HEK293 (cell line): ENCODE results near the gene PJVK.

ENCODE experiments used
- BCL11B ChIP-seq: fragments of 450-650 bp; formaldehyde crosslinking; IDR thresholded peaks from 2 replicates; pipeline ENCODE4 v1.5.1; 2016; ENCODE audit warnings: low read depth, missing biosample characterization, missing genetic modification characterization
- GLI2 ChIP-seq: fragments of 450-650 bp; formaldehyde crosslinking; IDR thresholded peaks from 2 replicates; pipeline ENCODE4; 2017; ENCODE audit warnings: missing biosample characterization, missing genetic modification characterization, low read depth, borderline replicate concordance
- PRDM2 ChIP-seq: fragments of 450-650 bp; formaldehyde crosslinking; IDR thresholded peaks from 2 replicates; pipeline ENCODE4 v1.5.1; 2016; ENCODE audit warnings: missing biosample characterization, missing genetic modification characterization, borderline replicate concordance
- SALL2 ChIP-seq: fragments of 450-650 bp; formaldehyde crosslinking; IDR thresholded peaks from 2 replicates; pipeline ENCODE4 v1.5.0; 2017; ENCODE audit warnings: missing biosample characterization, mild to moderate bottlenecking, missing genetic modification characterization, borderline replicate concordance
- WT1 ChIP-seq: fragments of 450-650 bp; formaldehyde crosslinking; IDR thresholded peaks from 2 replicates; pipeline ENCODE4 v1.5.1; 2016; ENCODE audit warnings: missing biosample characterization, missing genetic modification characterization
- ZBTB10 ChIP-seq: fragments of 450-650 bp; formaldehyde crosslinking; IDR thresholded peaks from 2 replicates; pipeline ENCODE4 v1.5.1; 2016; ENCODE audit warnings: missing biosample characterization, missing genetic modification characterization
- ZBTB11 ChIP-seq: fragments of 450-650 bp; formaldehyde crosslinking; conservative IDR thresholded peaks from 2 replicates; pipeline ENCODE4 v1.5.1; 2016; ENCODE audit warnings: low read depth, missing biosample characterization, missing genetic modification characterization
- ZBTB6 ChIP-seq: fragments of 450-650 bp; formaldehyde crosslinking; IDR thresholded peaks from 2 replicates; pipeline ENCODE4 v1.5.1; 2017; ENCODE audit warnings: missing biosample characterization, missing genetic modification characterization
- ZNF133 ChIP-seq: fragments of 450-650 bp; formaldehyde crosslinking; IDR thresholded peaks from 2 replicates; pipeline ENCODE4 v1.5.1; 2016; ENCODE audit warnings: missing biosample characterization, missing genetic modification characterization
- ZNF211 ChIP-seq: fragments of 450-650 bp; formaldehyde crosslinking; IDR thresholded peaks from 2 replicates; pipeline ENCODE4 v1.5.1; 2016; ENCODE audit warnings: low read depth, missing biosample characterization, missing genetic modification characterization
- ZNF280D ChIP-seq: fragments of 450-650 bp; formaldehyde crosslinking; IDR thresholded peaks from 2 replicates; pipeline ENCODE4 v1.5.1; 2016; ENCODE audit warnings: missing biosample characterization, missing genetic modification characterization
- ZNF394 ChIP-seq: fragments of 450-650 bp; formaldehyde crosslinking; IDR thresholded peaks from 2 replicates; pipeline ENCODE4 v1.5.1; 2016; ENCODE audit warnings: missing biosample characterization, missing genetic modification characterization, mild to moderate bottlenecking, moderate library complexity, borderline replicate concordance
- ZNF416 ChIP-seq: fragments of 450-650 bp; formaldehyde crosslinking; IDR thresholded peaks from 2 replicates; pipeline ENCODE4 v1.5.1; 2016; ENCODE audit warnings: missing biosample characterization, missing genetic modification characterization
- ZNF596 ChIP-seq: fragments of 450-650 bp; IDR thresholded peaks from 2 replicates; pipeline ENCODE4 v1.5.0; 2018; ENCODE audit warnings: missing biosample characterization, mild to moderate bottlenecking, missing genetic modification characterization, moderate library complexity
- ZNF600 ChIP-seq: fragments of 450-650 bp; formaldehyde crosslinking; IDR thresholded peaks from 2 replicates; pipeline ENCODE4 v1.5.1; 2016; ENCODE audit warnings: missing biosample characterization, missing genetic modification characterization
- ZNF629 ChIP-seq: fragments of 450-650 bp; formaldehyde crosslinking; IDR thresholded peaks from 2 replicates; pipeline ENCODE4 v1.5.1; 2017; ENCODE audit warnings: missing biosample characterization, missing genetic modification characterization
- ZNF660 ChIP-seq: fragments of 450-650 bp; IDR thresholded peaks from 2 replicates; pipeline ENCODE4 v1.5.1; 2018; ENCODE audit warnings: missing biosample characterization, mild to moderate bottlenecking, missing genetic modification characterization
- ZNF677 ChIP-seq: fragments of 450-650 bp; IDR thresholded peaks from 2 replicates; pipeline ENCODE4 v1.5.0; 2018; ENCODE audit warnings: missing biosample characterization, mild to moderate bottlenecking, missing genetic modification characterization, moderate library complexity
- ZSCAN18 ChIP-seq: fragments of 450-650 bp; formaldehyde crosslinking; IDR thresholded peaks from 2 replicates; pipeline ENCODE4 v1.5.1; 2016; ENCODE audit warnings: missing biosample characterization, missing genetic modification characterization
- ZSCAN23 ChIP-seq: fragments of 450-650 bp; formaldehyde crosslinking; IDR thresholded peaks from 2 replicates; pipeline ENCODE4 v1.5.1; 2016; ENCODE audit warnings: missing biosample characterization, missing genetic modification characterization

The PJVK gene

GRCh38 chr2:178480227-178481181 is 29.3 kb downstream of the PJVK start, which contains the start of gene PLEKHA3 (continued):
- no peak for TF ChIP-seq PRDM2
- no peak for TF ChIP-seq ZNF596 (tag by site-specific recombination)
- TF ChIP-seq ZSCAN18 (tag by site-specific recombination) = no peak
- TF ChIP-seq ZNF211 (tag by site-specific recombination) = no peak
- no peak for TF ChIP-seq ZSCAN23 (tag by site-specific recombination)
- TF ChIP-seq ZNF600 (tag by site-specific recombination) = no peak
- peak; percentile 44; the same call in 1 of the 2 replicates for TF ChIP-seq ZNF660 (tag by site-specific recombination)
- TF ChIP-seq ZNF133 = no peak
- no peak for TF ChIP-seq ZNF677
- no peak for TF ChIP-seq ZNF280D
- TF ChIP-seq ZNF394 (tag by site-specific recombination) = no peak
- no peak for TF ChIP-seq ZNF416 (tag by site-specific recombination)
- no peak for TF ChIP-seq ZBTB10 (tag by site-specific recombination)
- TF ChIP-seq SALL2 (tag by site-specific recombination) = no peak
- TF ChIP-seq ZNF629 = no peak
- no peak for TF ChIP-seq ZBTB6 (tag by site-specific recombination)
- no peak for TF ChIP-seq GLI2 (tag by site-specific recombination)
- TF ChIP-seq ZBTB11 (tag by site-specific recombination) = peak; percentile 65; the same call in 1 of the 2 replicates
- no peak for TF ChIP-seq WT1
- TF ChIP-seq BCL11B (tag by site-specific recombination) = no peak
